MCF 10A (cell line): ENCODE data around the gene ZNF182. TPM values are rescaled to one million over a fixed set of nuclear protein-coding genes. Genes with fewer than 3 reads are reported as not detected.
"Not testable (repeated sequence)": the region's sequence is repeated elsewhere in the genome, so short reads cannot be mapped to it uniquely, and the experiment has no call there.

Experiments
- BruUV-seq: library from RNA; stranded (reverse); fragments of 400-500 nt; replicated peaks from 2 replicates; lab custom pipeline; 2021; lab: Mats Ljungman, UMichigan
- CTCF ChIA-PET: fragments of 300-600 bp; sonication (Branson Sonifier 250); formaldehyde crosslinking; extraction: SDS; loops from one replicate; lab custom pipeline; 2021; ENCODE audit warnings: antibody characterized with exemption, inconsistent platforms; lab: Yijun Ruan, JAX
- POLR2A ChIA-PET: fragments of 300-600, 350-650 bp; sonication (Branson Sonifier 250); formaldehyde crosslinking; extraction: SDS; loops from one replicate; lab custom pipeline; 2020; ENCODE audit warnings: antibody characterized with exemption, inconsistent platforms; lab: Yijun Ruan, JAX
- DNase-seq: peaks from one replicate; pipeline ENCODE4 v3.0.0-alpha.2; 2018; ENCODE audit not compliant: unreplicated experiment
- H3K27ac Mint-ChIP-seq: one replicate; pipeline ENCODE4 v1.8.0; 2022; ENCODE audit warnings: mild to moderate bottlenecking, low read depth, mixed read lengths; ENCODE audit not compliant: unreplicated experiment
- H3K27me3 Mint-ChIP-seq: one replicate; pipeline ENCODE4 v1.8.0; 2022; ENCODE audit warnings: mixed read lengths; ENCODE audit not compliant: insufficient read depth, unreplicated experiment
- H3K36me3 Mint-ChIP-seq: one replicate; pipeline ENCODE4 v1.8.0; 2022; ENCODE audit warnings: mild to moderate bottlenecking, moderate library complexity, mixed read lengths; ENCODE audit not compliant: insufficient read depth, unreplicated experiment
- H3K4me1 Mint-ChIP-seq: one replicate; pipeline ENCODE4 v1.8.0; 2022; ENCODE audit warnings: mixed read lengths; ENCODE audit not compliant: insufficient read depth, unreplicated experiment
- H3K4me3 Mint-ChIP-seq: one replicate; pipeline ENCODE4 v1.8.0; 2022; ENCODE audit warnings: mild to moderate bottlenecking, moderate library complexity, mixed read lengths; ENCODE audit not compliant: unreplicated experiment
- H3K9me3 Mint-ChIP-seq: one replicate; pipeline ENCODE4 v1.8.0; 2022; ENCODE audit warnings: mixed read lengths; ENCODE audit not compliant: unreplicated experiment
- intact Hi-C: fragments of 100-400 bp; cut with micrococcal nuclease; formaldehyde crosslinking; loops from 2 replicates; pipeline ENCODE4 v1.14.1; 2022
- total RNA-seq: library from RNA; stranded (reverse); gene quantifications from 2 replicates; pipeline ENCODE4 v1.2.3, GENCODE V29; 2022
- TF ChIP-seq, protein P1 (sequence below): fragments of 200-600 bp; IDR thresholded peaks from one replicate; pipeline ENCODE4 v1.8.0; 2022; ENCODE audit warnings: antibody characterized with exemption, mild to moderate bottlenecking; ENCODE audit not compliant: unreplicated experiment

ZNF182 gene
- total RNA-seq, 1 experiment from 2014 or later: 6.0 TPM

DNA sequence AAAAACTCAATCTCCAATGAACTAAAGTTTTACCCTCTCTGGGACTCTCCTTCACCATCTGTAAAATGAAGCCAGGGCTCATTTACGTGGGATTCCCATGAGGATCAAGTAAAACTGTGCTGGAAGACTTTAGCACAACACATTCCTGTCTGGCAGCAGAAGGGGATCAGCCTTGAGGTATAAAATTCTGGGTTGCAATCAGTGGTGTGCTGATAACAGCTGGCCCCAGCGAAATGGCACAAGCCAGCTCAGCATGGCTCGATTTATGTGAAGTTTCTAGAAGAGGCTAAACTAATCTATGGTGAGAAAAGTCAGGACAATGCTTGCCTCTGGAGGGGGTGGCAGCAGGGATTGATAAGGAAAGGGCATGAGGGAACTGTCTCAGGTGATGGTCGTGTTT is 39.3 kb upstream of the ZNF182 start:
- Mint-ChIP-seq H3K27me3 (no peaks in the 10 kb centered on the region), H3K9me3 (peaks cover 14% of the 10 kb centered on the region), H3K27ac (no peak overlapping the region), H3K4me3 (no peak overlapping the region), H3K4me1 (peaks cover 18% of the 10 kb centered on the region), H3K36me3 (peaks cover 5% of the 10 kb centered on the region)
- ChIA-PET POLR2A (no interaction called here), CTCF (interaction anchor here (0.6 to 0.7 kb wide), 2 partner anchors 9 to 120 kb away, joined by 3 read pairs; no protein-coding TSS in a partner anchor)
- intact Hi-C loops: no loop called here
- no peak for DNase-seq
- BruUV-seq: no TSS peak
- TF ChIP-seq, protein P1, sequence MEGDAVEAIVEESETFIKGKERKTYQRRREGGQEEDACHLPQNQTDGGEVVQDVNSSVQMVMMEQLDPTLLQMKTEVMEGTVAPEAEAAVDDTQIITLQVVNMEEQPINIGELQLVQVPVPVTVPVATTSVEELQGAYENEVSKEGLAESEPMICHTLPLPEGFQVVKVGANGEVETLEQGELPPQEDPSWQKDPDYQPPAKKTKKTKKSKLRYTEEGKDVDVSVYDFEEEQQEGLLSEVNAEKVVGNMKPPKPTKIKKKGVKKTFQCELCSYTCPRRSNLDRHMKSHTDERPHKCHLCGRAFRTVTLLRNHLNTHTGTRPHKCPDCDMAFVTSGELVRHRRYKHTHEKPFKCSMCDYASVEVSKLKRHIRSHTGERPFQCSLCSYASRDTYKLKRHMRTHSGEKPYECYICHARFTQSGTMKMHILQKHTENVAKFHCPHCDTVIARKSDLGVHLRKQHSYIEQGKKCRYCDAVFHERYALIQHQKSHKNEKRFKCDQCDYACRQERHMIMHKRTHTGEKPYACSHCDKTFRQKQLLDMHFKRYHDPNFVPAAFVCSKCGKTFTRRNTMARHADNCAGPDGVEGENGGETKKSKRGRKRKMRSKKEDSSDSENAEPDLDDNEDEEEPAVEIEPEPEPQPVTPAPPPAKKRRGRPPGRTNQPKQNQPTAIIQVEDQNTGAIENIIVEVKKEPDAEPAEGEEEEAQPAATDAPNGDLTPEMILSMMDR: no peak

DNA sequence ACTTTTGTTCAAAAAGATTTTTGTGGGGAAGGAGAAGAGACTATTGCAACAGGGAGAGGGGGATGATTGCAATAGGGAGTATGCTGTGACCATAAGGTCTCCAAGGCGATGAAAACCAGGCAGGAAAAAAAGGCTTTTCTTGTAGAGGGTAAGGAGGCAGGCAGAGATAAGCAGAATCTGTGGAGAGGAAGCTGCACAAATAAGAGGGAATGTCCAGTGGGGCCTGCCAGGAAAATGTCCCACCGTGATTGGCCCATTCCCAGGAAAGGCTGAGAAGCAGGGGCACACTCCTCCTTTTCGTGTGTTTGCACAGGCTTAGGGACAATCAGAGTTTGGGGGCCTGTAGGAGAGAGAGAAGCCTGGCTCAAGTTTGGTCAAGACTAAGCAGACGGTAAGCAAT is 32.1 kb upstream of the ZNF182 start:
- Mint-ChIP-seq H3K9me3 (peaks cover 5% of the 10 kb centered on the region), H3K36me3 (no peaks in the 10 kb centered on the region), H3K27me3 (no peaks in the 10 kb centered on the region), H3K4me1 (no peaks in the 10 kb centered on the region), H3K27ac (no peak overlapping the region), H3K4me3 (no peak overlapping the region)
- ChIA-PET CTCF (no interaction called here), POLR2A (no interaction called here)
- DNase-seq: no peak
- intact Hi-C loops: no loop called here
- TF ChIP-seq, protein P1: no peak
- no TSS peak for BruUV-seq

DNA sequence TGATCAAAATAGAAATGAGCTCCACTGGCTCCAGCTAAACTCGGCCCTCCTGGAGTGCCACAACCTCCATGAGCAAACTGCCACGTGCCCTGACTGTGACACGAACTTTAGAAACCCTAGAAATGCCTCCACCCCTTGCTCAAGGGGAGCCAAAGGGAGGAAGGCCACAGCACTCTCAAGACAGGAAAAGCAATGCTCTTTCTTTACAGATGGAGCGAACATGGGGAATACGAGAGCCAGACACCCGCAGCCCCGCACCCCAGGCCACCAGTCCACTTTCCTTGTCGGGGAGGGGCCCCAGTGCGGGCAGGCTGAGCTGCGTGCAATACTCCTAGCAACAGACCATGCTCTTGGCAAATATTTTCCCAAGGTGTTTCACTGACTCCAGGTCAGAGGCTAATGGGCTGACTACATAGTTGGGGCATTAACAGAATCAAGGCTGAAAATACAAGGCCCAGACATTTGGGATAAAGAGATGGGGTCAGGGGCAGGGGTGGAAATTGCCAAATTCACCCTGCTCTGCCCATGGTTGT is 26.9 kb upstream of the ZNF182 start:
- POLR2A ChIA-PET, BruUV-seq, H3K27me3 Mint-ChIP-seq, H3K9me3 Mint-ChIP-seq, H3K4me1 Mint-ChIP-seq, H3K36me3 Mint-ChIP-seq, H3K4me3 Mint-ChIP-seq, H3K27ac Mint-ChIP-seq, intact Hi-C loops, CTCF ChIA-PET, DNase-seq: not testable (repeated sequence)

DNA sequence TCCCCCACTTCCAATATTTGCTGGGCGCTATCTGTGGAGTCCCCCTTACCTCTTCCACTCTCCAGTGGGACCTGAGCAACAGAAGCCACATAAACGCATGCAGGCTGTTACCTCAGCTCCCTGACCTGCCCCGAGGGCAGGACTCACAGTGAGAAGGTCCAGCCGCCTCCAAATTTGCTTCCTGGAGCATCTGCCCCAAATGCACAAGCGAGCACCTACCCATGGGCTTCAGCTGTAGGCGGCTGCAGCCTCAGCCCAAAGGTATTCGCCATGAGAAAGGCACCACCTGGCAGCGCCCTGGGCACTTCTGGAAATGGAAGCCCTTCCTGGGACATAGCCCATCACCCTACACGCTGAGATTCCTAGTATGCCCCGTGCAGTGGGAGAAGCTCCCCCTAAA is 26.4 kb upstream of the ZNF182 start:
- H3K27me3 Mint-ChIP-seq: no peaks in the 10 kb centered on the region
- intact Hi-C loops: no loop called here
- no peaks in the 10 kb centered on the region for H3K36me3 Mint-ChIP-seq
- peaks cover 5% of the 10 kb centered on the region for H3K9me3 Mint-ChIP-seq
- CTCF ChIA-PET: no interaction called here
- no peak overlapping the region for H3K27ac Mint-ChIP-seq
- POLR2A ChIA-PET: no interaction called here
- H3K4me1 Mint-ChIP-seq: peaks cover 5% of the 10 kb centered on the region
- DNase-seq: no peak
- TF ChIP-seq, protein P1: no peak
- H3K4me3 Mint-ChIP-seq: no peak overlapping the region
- BruUV-seq: no TSS peak
